ENCODE results near the gene COL4A6.
"Not testable (repeated sequence)": the region's sequence is repeated elsewhere in the genome, so short reads cannot be mapped to it uniquely, and the experiment has no call there.

COL4A6 gene

DNA sequence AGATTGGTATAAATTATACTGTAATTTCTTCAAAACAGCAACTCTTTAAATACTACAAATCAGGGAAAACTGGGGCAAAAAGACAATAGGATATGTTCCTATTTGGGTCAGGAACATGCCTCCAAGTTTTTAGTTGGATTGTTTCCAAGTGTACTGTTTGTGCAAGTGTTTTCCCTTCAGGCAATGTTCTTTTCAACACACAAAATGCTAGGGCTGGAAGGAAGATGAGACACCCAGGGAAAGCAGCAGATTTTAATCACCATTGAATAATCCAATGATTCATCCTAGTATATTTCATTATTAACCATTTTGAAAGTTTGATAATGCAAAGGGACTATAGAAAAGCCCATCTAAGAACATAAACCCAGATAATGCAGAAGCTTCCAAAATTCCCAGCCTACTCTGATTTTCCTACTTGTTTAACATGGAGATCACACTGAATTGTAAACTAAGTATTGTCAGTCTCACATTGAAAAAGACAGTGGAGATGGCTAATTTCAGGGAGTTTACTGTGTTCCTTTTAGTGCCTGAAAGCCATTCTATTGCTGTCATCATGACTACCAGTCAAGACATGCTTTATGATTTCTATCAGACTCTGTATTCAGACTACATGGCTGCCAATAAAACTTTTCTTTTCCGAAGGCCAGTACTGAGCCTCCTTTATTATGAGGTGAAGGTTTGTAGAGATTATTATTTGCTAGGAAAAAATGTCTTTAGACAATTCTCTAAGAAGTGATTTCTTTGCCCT lies 38.6 kb downstream of the COL4A6 start:
- DNase-seq (ENCODE audit: low read depth) = no peak

DNA sequence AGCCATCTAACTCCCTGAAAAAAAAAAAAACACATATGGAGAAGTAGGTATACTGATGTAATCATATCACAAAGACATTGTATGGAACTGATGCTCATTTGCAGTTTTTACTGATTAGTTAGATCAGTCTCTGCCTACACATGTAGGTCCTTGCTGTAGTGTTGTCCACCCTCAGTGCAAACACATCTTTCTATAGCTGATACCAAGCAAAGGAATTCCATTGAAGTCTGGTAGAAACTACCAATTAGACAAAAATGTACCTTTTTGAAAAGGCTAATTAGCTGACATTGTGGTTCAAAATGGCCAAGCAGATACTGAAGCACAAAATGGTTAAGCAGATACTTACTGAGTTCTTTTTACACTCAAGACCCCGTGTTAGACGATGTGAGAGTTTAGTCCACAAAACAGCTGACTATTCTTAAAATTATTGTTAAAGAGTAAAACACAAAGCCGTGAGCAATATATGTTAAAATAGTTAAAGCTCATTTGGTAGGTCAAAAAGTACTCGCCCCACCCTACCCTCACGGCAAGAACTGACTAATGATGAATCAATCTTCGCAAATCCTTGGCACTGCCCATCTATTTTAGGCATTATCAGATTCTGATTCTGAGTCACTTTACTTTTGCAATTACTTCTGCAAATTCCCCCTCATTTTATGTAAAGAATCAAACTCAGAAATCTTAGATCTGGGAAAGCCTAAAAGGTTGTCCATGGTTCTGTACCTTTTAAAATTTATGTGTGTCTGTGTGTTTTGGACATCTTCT lies 40.4 kb downstream of the COL4A6 start:
- no peak for DNase-seq (ENCODE audit: low read depth)

DNA sequence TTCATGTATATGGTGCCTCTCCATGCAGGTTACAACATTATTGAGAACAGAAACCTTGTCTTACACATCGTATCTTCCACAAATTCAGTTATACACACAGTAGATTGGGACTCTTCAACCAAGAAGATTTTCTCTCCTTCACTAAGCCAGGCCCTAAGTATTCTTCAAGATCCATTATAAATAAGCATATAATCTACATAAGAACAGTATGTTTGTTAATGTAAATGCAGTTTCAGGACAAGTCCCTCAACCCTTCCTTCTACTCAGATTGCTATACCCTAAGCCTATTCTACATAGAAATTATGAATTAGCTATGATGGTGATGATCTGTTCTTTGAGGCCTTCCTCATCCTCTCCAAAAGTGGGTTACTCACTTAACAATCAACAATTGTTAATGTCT lies 41.2 kb downstream of the COL4A6 start:
- DNase-seq (ENCODE audit: low read depth) = no peak

DNA sequence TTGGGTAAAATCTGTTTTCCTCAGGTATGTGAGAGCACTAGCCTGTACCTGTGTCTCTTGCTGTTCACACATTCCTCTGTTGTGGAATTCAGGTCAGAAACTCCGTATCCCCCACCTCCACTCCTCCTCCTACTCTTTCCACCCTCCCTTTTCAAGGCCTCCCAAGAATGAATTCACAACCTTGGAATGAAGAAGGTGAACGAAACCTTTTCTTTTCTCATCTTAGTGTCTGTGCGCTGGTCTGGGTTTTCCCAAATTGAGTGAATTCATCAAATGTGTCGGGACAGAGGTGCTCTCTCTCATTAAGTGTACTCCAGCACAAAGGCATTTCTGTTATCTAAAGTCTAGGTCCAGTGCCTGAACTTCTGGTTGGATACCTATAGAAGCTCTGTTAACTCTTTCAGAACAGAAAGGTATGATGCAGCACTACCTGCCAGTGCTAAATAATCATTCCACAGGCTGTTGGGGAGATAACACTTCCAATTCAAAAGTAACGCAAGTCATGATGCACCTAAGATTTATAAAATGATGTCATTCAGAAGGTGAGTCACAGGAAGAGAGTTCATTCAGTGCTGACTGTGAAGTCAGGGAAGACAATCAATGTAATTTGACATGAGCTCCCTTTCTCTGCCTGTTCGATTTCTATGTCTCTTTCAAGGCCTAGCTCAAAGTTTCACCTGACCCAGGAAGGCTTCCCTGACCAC lies 41.9 kb downstream of the COL4A6 start:
- DNase-seq (ENCODE audit: low read depth) = no peak

DNA sequence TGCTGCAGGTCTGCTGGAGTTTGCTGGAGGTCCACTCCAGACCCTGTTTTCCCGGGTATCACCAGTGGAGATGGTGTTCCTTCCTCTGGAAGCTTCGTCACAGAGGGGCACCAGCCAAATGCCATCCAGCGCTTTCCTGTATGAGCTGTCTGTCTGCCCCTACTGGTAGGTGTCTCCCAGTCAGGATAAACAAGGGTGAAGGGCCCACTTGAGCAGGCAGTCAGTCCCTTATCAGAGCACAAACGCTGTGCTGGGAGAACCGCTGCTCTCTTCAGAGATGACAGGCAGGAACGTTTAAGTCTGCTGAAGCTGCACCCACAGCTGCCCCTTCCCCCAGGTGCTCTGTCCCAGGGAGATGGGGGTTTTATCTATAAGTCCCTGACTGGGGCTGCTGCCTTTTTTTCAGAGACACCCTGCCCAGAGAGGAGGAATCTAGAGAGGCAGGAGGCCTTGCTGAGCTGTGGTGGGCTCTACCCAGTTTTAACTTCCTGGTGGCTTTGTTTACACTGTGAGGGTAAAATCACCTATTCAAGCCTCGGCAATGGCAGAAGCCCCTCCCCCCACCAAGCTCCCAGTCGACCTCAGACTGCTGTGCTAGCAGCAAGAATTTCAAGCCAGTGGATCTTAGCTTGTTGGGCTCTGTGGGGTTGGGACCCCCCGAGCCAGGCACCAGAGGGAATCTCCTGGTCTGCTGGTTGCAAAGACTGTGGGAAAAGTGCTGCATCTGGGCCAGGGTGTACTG lies 47.1 kb downstream of the COL4A6 start:
- not testable (repeated sequence) for DNase-seq (ENCODE audit: low read depth)

DNA sequence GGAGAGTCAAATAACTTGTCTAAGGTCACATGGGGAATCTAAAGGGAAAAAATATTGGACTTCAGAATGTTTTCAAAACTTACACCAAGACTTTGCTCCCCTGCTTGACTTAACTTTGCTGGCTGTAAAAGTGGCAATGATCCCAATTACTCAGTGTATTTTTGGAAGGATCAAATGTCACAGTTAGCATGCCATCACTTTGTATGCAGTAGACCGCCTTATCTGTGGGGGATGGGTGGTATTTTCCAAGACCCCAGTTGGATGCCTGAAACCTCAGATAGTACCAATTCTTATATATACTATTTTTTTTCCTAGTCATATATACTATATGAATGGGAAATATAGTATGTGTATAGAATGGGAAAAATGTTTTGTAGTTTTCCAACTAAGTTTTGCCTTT lies 53.4 kb downstream of the COL4A6 start:
- no peak for DNase-seq (ENCODE audit: low read depth)

DNA sequence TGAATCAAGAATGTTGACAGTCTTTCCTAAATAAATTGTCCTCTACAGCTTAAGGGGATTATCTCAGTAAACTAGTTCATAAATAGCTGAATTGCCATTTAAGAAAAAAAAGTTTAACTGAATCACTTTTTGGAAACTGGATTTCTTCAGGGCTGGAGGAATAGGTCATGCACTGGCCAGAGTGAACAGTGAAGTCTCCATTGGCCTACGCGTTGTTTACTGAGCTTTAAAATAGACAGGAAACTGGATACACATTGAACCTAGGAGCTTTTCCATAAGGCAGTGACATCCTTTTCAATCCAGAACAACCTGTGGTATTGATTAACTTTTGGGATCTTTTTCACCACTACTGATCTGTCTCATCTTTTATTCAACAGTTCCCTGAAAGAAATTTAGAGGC lies 58.0 kb downstream of the COL4A6 start:
- no peak for DNase-seq (ENCODE audit: low read depth)

DNA sequence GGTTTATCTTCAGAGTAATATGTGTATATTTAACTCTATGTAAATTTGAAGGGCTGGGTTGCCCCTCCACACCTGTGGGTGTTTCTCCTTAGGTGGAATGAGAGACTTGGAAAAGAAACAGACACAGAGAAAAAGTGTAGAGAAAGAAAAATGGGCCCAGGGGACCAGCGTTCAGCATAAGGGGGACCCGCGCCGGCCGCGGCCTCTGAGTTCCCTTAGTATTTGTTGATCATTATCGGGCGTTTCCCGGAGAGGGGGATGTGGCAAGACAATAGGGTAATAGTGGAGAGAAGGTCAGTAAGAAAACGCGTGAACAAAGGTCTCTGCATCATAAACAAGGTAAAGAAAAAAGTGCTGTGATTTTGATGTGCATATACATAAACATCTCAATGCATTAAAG lies 61.4 kb downstream of the COL4A6 start:
- DNase-seq (ENCODE audit: low read depth) = not testable (repeated sequence)

DNA sequence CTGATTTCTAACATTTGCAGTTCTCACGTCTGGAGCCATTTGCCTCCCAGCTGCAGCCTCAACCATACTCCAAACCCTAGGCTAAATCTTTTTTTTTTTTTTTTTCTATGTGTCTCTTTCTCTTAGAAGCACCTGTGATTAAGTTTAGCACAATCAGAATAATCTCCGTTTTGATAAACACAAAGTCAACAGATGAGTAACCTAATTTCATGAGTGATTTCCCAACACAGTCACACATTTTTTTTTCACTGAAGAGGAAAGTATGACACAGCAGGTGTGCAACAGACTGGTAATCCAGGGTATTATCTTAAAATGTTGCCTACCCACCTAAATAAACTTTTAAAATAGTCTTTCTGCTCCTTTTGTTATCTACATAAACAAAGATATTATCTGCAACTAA lies 62.6 kb downstream of the COL4A6 start:
- not testable (repeated sequence) for DNase-seq (ENCODE audit: low read depth)

DNA sequence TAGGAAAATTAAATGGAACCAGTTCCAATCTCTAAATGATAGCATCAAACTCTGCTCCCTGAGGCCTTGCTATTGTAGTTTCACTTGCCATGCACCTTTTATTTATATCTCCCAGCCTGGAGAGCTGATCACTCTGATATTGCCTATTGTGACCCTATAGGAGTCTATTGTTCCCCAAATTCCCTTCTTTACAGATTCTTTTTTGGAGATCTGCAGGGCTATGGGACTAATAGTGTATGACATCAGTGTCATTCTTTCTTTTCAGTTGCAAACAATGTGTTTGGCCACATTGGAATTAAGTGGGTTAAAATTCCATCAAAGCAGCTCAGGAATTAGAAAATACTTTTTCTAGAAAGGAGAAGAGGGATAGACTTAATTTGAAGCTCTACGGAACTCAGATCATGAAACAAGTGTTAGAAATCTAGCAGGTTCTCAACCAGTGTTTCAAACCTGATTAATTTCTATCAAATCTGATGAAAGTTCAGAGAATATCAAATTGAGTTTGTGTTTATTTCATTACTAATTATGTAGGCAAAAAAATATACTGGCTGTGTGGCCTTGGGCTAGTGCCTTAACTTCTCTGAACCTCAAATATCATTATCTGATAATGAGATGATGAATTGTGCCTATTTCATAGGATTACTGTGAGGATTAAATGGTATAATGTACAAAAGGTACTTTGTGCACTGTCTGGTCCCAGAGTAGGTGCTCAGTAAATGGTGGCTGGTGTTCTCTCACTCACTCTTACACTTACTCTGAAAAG lies 71.4 kb downstream of the COL4A6 start:
- no peak for DNase-seq (ENCODE audit: low read depth)

DNA sequence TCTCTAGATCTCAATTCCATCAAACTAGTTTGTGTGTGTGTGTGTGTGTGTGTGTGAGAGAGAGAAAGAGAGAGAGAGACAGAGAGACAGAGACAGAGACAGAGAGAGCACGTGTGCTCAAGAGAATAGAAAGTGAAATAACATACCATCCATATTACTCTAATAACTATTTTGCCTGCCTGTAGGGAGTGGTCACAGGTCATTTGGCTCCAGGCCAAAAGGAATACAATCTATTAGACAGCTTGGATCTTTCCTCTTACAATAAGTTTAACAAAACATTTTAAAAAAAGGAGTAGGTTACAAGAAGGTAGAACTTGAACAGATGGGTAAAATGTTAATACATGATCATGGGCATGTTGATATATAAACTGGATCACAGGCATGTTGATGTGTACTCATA lies 76.2 kb downstream of the COL4A6 start:
- no peak for DNase-seq (ENCODE audit: low read depth)

DNA sequence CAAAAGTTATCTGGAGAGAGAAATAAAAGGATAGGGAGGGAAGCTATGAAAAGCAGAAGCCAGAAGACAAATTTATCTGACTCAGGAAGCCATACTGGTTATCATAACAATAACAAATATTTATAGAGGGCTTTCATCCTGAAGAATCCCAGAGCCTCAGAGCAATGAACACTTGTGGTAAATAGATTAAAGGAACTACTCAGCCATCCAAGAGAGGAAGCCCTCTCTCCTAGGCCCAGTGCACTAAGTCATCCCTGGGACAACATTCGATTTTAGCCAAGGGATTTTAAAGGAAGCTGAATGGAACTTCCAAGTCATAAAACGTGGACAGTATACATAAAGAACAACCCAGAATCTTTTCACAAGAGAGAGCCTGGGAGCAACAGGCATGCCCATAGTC lies 76.9 kb downstream of the COL4A6 start:
- no peak for DNase-seq (ENCODE audit: low read depth)

DNA sequence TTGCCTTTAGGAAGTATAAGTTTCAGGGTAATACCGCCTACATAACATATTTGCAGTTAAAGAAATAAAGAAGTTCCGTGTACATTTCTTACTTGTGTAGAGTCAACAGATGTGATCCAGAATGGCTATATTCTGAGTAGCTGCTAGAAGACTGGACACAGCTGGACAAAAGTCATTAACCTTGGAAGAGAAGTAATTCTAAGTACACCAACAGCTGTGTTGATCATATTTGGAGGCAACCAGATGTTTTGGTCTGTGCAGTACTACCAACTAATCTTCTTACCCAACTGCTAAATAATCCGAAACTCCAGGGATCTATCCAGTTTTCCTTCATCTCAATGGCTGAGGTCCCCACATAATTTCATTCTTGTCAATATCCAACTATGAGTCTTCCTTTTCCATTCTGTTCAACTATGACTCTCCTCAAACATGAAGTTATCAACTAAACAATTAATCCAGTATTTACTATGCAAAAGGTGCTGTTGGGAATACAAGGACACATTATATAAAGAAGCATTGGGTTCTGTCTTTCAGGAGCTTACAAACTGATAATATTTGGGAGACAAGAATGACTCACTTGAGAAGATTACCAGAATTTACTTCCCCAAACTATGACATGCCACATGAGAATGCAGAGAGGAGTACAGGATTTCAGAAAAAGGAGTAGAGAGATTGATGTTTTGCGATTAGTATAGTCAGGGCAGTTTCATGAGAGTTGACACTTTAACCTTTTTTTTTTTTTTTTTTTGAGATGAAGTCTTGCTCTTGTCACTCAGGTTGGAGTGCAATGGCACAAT lies 78.2 kb downstream of the COL4A6 start:
- DNase-seq (ENCODE audit: low read depth) = no peak

DNA sequence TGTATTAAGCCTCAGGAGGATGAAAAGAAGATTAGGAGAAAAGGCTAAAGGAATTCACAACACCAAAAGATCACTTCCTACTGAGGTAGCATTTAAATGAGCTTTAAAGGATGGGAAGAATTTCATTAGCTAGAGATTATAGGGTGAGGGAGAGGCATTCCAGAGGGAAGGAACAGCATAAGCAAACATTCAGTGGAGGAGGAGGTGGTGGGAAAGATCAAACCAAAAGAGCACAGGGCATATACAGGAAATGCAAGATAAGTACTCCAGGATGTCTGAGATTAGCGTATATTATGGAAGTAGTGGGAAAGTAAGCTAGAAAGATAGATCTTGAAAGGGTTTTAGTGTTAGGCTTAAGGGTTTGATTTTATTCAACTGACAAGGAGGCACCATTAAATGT lies 84.8 kb downstream of the COL4A6 start:
- DNase-seq (ENCODE audit: low read depth) = no peak

DNA sequence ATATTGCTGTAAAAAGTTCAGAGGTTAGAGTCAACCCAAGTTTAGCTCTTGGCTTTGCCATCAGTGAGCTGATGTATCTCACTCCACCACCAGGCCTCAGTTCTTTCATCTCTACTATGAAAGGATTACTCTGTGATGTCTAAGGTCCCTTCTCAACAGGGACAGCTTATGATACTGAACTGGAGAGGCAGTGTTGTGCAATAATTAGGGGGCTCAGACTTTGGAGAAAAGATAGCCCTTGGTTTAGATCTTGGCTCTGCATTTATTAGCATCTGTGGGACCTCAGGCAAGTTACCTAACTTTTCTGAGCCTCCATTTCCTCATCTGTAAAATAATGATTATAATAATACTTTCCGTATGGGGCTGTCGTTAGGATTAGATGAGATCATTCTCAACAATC lies 89.0 kb downstream of the COL4A6 start:
- no peak for DNase-seq (ENCODE audit: low read depth)

DNA sequence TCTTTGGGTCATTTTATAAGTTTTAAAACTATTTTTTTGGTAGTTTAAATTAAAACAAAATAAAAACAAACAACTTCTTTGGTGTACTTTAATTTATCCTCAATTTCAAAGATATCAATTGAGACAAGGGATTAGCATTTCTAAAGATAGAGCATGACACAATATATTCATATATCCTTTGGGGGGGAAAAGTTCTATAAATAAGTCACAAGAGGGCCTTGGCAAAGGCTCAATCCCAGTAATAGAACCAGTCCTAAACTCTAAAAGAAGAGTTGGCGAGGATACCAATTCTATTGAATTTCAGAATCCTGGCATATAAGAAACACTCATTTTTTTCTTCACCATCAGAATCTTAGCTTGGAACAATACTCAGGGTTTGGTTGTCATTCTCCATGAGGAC lies 89.7 kb downstream of the COL4A6 start:
- no peak for DNase-seq (ENCODE audit: low read depth)

DNA sequence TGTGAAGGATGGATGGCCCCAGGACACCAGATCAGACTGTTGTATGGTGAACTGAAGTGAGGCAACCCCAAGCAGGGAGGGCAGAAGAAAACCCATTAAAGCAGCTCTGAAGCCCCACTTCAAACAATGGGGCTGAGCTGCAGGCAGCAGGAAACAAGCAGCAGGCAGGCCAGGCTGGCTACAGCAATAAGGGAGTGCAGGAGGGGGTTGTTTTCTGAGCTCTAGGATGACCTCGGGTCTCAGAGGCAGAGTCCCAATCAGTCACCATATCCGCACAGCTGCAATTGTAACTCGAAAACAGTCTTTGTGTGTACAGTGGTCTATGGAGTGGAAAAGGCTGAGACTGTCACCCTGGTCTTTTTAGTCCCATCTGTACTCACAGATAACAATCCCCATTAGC lies 90.4 kb downstream of the COL4A6 start:
- no peak for DNase-seq (ENCODE audit: low read depth)

DNA sequence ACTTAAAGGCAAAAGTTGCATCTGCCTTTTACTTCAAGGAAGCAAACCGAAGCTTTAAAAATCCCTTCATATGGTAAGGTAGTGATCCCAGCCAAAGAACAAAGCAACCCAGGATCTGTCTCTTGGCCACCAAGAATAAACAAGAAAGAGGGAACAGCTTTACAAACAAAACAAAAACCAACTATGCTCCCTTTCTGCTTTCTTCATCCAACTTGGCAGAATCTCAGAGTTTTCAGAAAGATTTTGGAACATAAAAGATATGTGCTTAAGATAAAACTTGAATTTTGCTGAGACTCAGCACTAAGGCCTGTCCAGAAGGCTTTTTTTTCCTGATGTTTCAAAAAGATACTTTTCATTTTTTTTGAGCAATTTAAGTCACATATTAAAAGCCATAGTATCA lies 94.0 kb downstream of the COL4A6 start:
- DNase-seq (ENCODE audit: low read depth) = no peak

DNA sequence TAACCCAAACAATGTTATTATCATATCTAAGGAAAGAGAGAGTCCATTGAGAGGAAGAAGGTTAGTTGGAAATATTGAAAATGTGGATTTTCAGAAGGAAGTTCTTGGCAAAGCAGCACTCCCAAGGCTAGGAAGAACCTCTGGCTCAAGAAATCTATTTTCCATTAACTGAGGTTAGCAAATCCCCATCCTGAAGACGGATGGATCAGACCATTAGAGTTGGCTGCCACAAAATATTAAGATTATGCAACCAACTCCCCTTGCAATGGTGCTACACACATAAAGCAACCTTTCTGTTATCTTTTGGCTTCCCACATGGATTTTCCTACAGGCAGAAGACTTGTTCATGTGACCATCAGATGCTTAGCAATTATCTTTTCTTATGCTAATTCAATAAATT lies 96.3 kb downstream of the COL4A6 start:
- no peak for DNase-seq (ENCODE audit: low read depth)

DNA sequence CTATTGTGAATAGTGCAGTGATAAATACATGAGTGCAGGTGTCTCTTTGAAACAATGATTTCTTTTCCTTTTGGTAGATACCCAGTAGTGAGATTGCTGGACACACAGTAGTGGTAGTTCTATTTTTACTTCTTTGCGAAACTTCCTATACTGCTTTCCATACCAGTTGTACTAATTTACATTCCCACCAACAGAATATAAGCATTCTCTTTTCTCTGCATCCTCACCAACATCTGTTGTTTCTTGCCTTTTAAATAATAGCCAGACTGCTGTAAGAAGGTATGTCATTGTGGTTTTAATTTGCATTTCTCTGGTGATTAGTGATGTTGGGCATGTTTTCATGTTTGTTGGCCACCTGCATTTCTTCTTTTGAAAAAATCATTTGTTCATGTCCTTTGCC lies 105.9 kb downstream of the COL4A6 start:
- no peak for DNase-seq (ENCODE audit: low read depth)

Measured in GM04503 (cell line).